Stromal cell of bone marrow (primary cell): ENCODE measurements around the gene RTP5.

Experiments
- DNase-seq: peaks from one replicate; pipeline ENCODE4 v3.0.0-alpha.2; 2012; ENCODE audit warnings: low read depth

RTP5 gene

DNA sequence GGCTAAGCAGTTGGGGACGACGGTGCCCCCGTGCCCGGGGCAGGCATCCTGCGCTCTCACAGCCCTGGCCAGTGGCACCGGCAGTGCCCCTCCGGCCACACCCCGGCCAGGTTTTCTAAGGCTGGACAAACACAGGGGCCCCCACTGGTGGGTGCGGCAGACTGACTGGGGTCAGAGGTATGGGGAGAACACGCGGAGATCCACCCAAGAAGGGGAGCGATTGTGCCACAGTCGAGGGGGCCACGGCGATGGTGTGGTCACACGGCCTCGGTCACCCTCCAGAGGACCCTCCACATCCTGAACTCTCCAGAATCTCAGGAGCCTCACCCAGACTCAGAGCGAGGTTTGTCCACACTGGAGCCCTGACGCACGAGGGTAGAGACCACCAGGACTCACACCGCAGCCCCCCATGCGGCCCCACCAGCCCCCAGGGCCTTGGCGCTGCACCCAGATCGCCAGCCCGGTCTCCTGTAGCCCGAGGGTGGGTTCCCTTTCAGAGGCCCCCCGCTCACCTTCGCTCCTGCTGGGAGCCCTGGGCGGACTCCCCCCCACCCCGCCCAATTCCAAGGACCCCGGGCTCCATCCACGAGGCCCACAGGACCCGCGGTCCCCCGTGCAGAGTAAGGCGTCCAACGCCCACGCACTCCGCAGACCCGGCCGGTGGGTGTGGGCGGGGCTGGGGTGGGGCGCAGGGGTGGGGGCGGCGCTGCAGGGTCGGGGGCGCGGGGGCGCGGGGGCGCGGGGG lies 26.0 kb upstream of the RTP5 start:
- DNase-seq, result no peak

DNA sequence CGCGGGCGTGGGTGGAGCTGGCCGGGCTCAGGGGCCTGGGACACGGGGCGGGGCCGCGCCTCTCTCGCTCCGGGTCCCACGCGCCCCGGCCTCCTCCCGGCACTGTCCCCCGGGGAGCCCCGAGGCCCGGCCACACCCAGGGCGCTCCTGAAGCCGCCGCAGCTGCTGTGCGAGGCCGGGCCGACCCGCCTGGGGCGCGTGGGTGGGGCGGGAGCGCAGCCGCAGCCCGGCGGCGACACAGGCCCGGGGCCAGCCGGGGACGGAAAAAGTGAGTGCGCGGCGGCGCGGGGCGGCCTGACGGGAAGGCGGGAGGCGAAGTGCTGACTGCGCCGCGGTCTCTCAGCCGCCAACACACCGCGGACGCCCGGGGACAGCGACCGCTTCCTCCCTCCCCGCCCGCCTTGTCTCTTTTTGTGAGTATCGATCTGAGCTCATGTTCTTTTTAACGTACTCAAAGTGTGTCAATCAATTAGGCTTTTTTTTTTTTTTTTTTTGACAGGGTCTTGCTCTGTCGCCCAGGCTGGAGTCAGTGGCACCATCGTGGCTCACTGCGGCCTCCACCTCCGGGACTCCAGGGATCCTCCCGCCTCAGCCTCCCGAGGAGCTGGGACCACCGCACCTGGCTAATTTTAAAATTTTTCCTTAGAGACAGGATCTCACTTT lies 25.3 kb upstream of the RTP5 start:
- DNase-seq, result peak; percentile 33

DNA sequence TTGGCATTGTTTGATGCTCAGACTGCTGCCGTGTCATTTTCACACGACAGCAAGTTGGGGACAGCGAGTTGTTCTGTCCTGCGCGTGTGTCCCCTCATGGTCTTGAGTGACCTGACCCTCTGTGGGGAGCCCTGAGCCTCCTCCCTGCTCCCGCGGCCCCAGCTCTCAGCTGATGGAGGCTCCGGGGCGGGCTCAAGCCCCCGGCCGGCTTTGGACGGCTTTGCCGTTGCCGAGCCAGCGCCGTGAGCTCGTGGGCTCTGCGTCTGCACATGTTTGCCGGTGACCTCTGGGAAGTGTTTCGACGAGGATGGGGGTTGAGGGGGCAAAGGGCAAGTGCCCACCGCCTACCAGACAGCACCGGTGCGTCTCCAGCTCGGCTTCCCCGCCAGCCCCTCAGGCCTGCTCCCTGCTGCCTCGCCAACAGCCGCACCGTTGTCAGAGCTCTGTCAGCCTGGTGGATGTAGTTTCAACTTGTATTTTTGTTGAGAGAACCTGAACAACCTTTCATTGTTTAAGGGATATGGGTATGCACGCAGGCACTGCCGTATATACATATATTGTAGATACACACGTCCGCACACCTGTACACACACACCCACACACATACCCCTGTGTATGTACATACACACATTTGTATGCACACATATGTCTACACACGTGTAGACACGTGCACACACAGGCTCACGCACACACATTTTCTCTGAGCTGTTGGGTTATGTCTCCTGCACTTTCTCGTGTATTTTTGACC lies 24.5 kb upstream of the RTP5 start:
- DNase-seq, result no peak

DNA sequence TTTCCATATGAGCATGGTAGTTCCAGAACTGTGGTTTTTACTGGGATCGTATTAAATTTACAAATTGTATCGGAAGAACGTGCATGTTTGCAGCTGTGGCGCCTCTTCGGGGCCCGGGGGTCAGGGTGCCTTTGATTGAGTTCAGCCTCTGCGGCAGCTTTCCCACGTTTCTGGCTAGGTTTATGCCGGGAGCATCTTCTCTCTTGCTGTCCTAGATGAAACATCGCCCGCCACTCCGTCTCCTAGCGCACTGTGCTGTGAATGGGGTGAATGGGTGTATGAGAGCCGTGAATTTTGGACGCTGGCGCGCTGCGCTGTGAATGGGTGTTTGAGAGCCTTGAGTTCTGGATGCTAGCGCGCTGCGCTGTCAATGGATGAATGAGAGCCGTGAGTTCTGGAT lies 23.1 kb upstream of the RTP5 start:
- no peak for DNase-seq

DNA sequence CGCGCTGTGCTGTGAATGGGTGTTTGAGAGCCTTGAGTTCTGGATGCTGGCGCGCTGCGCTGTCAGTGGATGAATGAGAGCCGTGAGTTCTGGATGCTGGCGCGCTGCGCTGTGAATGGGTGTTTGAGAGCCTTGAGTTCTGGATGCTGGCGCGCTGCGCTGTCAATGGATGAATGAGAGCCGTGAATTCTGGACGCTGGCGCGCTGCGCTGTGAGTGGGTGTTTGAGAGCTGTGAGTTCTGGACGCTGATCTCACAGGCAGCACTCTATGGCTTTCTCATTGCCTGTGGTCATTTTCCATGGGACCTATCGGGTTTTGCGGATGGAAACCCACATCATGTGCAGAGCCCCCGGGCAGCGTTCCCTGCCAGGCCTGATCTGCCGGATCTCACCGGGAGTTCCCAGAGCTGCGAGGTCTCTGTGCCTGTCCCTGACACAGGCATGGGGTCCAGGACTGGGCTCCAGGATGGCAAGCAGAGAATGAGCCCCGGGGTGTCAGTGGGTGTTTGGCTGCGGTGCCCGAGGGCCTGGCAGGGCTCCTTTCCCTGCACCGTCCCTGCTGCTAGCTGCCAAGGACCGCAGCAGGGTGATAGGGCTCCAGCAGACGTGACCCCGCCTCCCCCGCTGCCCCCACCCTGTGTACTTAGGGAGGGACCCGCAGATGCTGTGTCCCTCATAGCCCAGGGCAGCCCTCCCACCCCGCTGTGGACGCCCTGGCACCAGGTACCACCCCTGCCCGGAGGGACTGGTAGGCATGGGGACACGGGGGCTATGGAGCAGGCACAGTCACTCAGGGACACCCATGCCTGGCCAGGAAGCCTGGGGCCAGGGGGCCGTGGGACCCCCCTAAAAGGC lies 20.5 kb upstream of the RTP5 start:
- DNase-seq, result no peak

DNA sequence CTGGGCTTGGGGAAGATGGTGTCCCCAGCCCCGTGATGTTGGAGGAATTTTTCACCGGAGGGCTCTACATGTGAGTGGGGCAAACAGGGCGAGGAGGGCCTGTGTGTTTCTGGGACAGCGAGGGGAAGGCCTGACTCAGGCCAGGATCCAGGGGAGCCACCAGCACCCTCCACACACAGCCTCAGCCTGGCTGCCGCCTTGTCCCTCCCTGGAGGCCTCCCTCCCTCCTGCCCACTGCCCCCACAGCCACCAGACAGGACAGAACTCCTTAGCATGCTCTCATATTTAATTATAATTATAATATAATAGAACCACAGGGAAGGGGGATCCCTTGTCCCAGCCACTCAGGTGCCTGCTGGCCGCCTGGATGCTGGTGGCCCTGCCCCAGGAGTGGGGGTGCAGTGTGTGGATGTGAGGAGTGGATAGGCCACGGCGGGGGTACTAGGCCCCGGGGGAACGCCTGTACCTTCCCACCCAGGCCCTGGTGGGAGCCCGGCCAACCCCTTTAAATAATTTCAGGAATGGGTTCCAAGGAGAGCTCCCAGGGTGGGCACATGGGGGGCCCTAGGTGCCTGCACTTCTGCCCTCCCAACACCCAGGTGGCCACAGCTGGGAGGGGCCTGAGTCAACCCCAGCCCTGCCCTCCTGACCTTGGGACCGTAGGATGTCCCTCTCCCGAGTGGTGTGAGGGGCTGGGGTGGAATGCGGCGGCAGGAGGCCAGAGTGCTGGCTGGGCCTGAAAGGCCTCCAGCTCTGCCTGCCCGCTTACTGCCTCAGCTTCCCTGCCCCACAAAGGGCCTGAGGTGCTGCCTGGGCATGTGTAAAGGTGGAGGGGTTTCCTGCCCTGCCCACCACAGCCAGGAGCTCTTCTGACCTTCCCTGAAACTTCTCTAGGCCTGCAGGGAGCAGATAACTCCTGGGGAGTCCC lies 19.6 kb upstream of the RTP5 start:
- DNase-seq, result no peak

DNA sequence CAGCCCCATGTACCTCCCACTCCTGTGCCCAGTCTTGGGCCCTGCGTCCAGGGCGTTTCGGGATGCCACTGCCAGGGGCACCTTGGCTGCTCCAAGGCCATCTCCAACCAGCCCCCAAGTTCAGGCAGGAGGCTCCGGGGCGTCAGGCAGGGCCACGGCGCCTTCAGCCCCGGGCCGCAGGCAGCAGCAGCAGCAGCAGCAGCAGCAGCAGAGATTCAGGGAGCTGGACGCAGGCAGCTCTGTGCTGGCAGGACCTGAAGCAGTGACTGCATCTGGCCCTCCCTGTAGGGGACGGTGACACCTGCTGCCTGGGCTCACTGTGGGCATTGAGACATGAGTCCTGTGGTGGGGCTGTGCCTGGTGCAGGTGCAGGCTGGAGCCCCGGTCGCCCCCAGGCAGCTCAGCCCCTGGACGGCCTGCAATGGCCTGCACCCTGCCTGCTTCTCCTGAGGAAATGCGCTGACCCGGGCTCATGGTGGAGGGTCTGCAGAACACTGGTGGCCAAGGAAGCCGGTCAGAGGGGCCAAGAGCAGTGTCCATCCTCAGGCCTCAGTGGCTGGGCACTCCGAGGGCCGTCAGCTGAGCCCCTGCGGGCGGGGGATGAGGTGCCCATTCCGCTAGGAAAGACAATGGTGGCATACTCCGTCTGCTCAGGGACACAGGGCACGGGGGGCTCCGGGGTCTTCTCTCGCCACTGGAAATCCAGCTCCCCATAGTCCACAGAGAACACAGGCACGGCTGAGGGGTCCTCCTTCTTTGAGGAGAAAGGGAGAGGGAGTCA lies 18.8 kb upstream of the RTP5 start:
- DNase-seq, result no peak

- no peak for DNase-seq
These were observed 18.0 kb upstream of the RTP5 start for GRCh38 chr2:241851325-241852115.

DNA sequence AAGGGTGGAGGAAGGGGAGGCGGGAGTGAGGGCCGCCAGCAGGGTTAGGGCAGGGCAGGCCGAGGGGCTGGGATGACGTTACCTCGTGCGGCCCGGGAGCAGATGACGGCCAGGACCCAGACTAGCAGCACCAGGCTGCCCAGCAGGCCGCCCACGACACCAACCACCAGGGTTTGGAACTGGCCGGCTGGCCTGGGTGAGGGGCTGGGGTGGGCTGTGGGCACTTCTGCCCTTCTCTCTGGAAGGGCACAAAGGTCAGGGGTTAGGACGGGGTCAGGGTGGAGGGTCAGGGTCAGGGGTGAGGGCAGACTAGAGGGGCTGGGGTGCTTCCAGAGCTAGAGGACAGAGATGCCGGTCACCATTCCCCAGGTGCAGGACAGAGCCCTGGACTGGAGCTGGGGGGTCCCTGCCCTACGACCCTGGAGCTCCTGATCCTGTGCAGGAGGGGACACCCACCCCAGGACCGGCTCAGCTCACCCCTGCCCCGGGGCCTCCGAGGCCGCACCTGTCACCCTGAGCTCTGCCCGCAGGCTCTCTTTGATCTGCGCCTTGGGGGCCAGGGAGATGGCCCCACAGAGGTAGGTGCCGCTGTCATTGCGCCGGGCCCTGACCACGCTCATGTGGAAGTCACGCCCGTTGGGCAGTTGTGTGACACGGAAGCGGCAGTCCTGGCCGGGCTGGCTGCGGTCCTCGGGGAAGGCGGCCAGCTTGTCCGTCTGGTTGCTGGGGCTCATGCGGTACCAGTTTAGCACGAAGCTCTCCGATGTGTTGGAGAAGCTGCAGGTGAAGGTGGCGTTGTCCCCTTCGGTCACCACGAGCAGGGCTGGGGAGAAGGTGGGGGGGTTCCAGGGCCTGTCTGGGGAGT lies 17.2 kb upstream of the RTP5 start:
- DNase-seq, result no peak

- no peak for DNase-seq
These were observed 16.4 kb upstream of the RTP5 start for GRCh38 chr2:241852981-241853631.

GRCh38 chr2:241853651-241854341 lies 15.7 kb upstream of the RTP5 start:
- DNase-seq, result no peak

DNA sequence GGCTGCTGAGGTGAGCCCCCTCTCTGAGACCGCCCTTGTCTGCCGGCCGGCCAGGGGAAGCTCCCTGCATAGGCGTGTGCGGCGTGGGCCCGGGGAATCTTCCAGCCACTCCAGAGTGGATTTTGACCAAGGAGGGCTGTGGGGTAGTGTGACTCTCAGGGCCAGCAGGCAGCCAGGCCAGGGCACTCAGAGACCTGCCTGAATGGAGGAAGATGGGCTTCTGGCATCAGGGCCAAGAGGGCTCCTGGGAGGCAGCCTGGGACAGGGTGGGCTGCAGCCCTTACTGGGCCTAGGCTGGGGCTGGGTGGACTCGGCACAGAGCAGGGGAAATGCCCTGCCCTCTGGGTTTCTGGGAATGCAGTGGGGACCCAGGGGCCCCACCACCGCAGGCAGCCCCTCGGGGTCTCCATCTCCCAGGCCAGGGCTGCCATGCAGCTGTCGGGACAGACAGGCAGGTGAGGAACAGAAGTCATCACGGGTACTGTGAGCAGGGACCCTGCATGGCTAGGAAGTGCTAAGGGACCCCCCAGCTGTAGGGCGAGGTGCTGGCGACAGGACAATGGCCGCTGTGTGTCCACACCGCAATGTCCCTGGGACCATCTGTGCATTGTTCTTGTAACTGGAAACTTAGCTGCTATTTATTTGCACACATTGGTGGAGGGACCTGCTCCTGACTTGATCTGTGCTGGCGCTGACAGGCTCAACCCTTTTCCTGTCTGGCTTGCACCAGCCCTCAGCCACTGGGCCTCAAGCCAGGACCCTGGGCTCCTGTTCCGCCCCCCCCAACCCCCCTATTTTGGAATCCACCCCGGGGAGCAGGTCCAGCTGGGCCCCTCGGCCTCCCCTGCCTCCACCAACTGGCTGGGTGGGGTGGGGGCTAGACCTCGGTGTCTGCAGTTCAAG lies 14.9 kb upstream of the RTP5 start:
- no peak for DNase-seq

DNA sequence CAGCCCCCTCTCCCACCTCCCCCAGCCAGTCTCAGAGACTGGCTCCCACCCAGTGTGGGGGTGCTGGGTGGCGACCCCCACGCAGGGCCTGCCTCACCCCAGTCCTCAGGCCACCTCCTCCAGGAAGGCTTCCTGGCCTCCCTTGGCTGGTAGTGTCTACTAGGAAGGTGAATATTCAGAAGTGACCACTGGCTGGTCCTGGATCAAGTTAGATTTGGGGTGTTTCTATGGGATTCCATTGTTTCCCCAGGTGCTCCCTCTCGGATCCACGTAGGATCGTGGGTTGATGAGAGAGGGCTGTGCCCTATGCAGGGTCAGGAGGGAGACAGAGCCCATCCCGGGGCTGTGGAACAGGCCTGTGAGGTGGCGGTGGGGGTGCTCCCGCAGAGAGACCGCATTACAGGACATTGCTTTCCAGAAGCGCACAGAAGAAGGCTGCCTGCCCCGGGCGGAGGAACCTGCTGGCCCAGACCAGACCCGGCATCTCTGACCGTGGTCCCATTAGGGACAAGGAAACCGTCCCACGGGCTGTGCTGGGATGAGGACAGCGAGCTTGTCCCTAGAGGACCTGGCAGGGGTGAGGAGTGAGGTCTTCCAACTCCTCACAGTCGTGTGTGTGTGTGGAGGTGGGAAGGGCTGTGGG lies 14.2 kb upstream of the RTP5 start:
- no peak for DNase-seq

GRCh38 chr2:241855888-241856422 lies 13.6 kb upstream of the RTP5 start:
- DNase-seq, result no peak

- DNase-seq, result no peak
These were observed 12.4 kb upstream of the RTP5 start for GRCh38 chr2:241857041-241857541.
